ENCODE data around the gene LIPC. TPM values are rescaled to one million over a fixed set of nuclear protein-coding genes. Genes with fewer than 3 reads are reported as not detected.

LIPC gene
- total RNA-seq, 1 donor from 2014 or later: not detected

GRCh38 chr15:58611731-58612676 is 180.2 kb downstream of the LIPC start:
- H3K27ac Mint-ChIP-seq (ENCODE audit: unreplicated experiment): no peak overlapping the region
- TF ChIP-seq CTCF (IDR thresholded peaks at IDR 0.05): no peak
- H3K36me3 Mint-ChIP-seq (ENCODE audit: unreplicated experiment): peaks cover 61% of the 10 kb centered on the region
- peaks cover 5% of the 10 kb centered on the region for H3K4me1 Mint-ChIP-seq (ENCODE audit: unreplicated experiment)
- peaks cover 26% of the 10 kb centered on the region for H3K9me3 Mint-ChIP-seq (ENCODE audit: unreplicated experiment)
- H3K4me3 Mint-ChIP-seq (ENCODE audit: unreplicated experiment): no peak overlapping the region
- DNase-seq (ENCODE audit: extremely low spot score, unreplicated experiment): no peak
- no peaks in the 10 kb centered on the region for H3K27me3 Mint-ChIP-seq (ENCODE audit: unreplicated experiment)

- H3K27ac Mint-ChIP-seq (ENCODE audit: unreplicated experiment): no peak overlapping the region
- H3K36me3 Mint-ChIP-seq (ENCODE audit: unreplicated experiment): peaks cover 58% of the 10 kb centered on the region
- peaks cover 46% of the 10 kb centered on the region for H3K9me3 Mint-ChIP-seq (ENCODE audit: unreplicated experiment)
- no peaks in the 10 kb centered on the region for H3K4me1 Mint-ChIP-seq (ENCODE audit: unreplicated experiment)
- H3K4me3 Mint-ChIP-seq (ENCODE audit: unreplicated experiment): no peak overlapping the region
- DNase-seq (ENCODE audit: extremely low spot score, unreplicated experiment): no peak
- H3K27me3 Mint-ChIP-seq (ENCODE audit: unreplicated experiment): no peaks in the 10 kb centered on the region
- TF ChIP-seq CTCF (IDR thresholded peaks at IDR 0.05): no peak
Observed at GRCh38 chr15:58616171-58616570, 184.4 kb downstream of the LIPC start.
